ENCODE data around the gene CSK. TPM values are rescaled to one million over a fixed set of nuclear protein-coding genes. Genes with fewer than 3 reads are reported as not detected.
"Not testable (repeated sequence)": the region's sequence is repeated elsewhere in the genome, so short reads cannot be mapped to it uniquely, and the experiment has no call there.

Gene CSK
- total and polyA plus RNA-seq, 2 donors from 2014 or later = 18.9 to 58.8 TPM

DNA sequence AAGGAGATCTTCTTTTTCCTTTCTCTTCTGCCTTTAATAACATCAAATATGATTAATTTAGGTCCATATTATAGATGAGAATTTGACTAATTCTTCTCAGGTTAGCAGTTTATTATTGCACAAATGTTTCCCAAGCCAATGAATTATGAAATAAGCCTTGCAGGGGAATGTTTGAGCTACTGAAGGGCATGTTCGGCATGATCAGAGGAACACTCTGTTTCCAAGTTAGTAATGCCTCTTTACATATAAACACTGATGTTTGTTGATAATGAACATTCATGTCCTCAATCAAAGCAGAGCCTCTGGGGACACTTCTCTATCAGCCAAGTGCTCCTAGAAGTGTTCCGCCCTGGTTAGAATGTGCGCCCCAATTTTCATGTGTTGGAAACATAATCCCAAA, 46.6 kb upstream of the CSK start:
- no peaks in the 10 kb centered on the region for H3K9me3 ChIP-seq (ENCODE audit: control insufficient read depth in 2 of 3, insufficient read depth in 1 of 3, low read length in 3 of 3)
- H3K27ac ChIP-seq (ENCODE audit: low read depth in 2 of 2, low read length in 2 of 2) = no peak overlapping the region
- no peaks in the 10 kb centered on the region for H3K27me3 ChIP-seq (ENCODE audit: control insufficient read depth, insufficient read depth, low read length)
- FAIRE-seq (no peak), DNase-seq (no peak)
- H3K4me1 ChIP-seq (ENCODE audit: control insufficient read depth in 2 of 3, insufficient read depth in 2 of 3, low read depth in 1 of 3, low read length in 3 of 3) = no peaks in the 10 kb centered on the region
- no peak overlapping the region for H3K4me3 ChIP-seq (ENCODE audit: low read length in 3 of 3)
- H3K36me3 ChIP-seq (ENCODE audit: control insufficient read depth in 2 of 3, insufficient read depth in 3 of 3, low read length in 3 of 3) = no peaks in the 10 kb centered on the region
- H3K9ac ChIP-seq (ENCODE audit: low read length in 3 of 3) = no peak overlapping the region
- intact Hi-C loops (cut with DNase I) = no loop called here
- TF ChIP-seq, protein P1, sequence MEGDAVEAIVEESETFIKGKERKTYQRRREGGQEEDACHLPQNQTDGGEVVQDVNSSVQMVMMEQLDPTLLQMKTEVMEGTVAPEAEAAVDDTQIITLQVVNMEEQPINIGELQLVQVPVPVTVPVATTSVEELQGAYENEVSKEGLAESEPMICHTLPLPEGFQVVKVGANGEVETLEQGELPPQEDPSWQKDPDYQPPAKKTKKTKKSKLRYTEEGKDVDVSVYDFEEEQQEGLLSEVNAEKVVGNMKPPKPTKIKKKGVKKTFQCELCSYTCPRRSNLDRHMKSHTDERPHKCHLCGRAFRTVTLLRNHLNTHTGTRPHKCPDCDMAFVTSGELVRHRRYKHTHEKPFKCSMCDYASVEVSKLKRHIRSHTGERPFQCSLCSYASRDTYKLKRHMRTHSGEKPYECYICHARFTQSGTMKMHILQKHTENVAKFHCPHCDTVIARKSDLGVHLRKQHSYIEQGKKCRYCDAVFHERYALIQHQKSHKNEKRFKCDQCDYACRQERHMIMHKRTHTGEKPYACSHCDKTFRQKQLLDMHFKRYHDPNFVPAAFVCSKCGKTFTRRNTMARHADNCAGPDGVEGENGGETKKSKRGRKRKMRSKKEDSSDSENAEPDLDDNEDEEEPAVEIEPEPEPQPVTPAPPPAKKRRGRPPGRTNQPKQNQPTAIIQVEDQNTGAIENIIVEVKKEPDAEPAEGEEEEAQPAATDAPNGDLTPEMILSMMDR (IDR thresholded peaks at IDR 0.05; ENCODE audit: borderline replicate concordance, extremely low read depth, insufficient read depth) = no peak

DNA sequence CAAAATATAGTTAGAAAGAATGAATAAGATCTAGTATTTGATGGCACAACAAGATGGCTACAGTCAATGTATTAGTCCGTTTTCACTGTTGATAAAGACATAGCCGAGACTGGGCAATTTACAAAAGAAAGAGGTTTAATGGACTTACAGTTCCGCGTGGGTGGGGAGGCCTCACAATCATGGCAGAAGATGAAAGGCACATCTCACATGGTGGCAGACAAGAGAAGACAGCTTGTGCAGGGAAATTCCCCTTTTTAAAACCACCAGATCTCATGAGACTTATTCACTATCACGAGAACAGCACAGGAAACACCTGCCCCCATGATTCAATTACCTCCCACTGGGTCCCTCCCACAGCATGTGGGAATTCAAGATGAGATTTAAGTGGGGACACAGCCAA, 43.6 kb upstream of the CSK start:
- not testable (repeated sequence) for H3K27me3 ChIP-seq (ENCODE audit: control insufficient read depth, insufficient read depth, low read length); FAIRE-seq

DNA sequence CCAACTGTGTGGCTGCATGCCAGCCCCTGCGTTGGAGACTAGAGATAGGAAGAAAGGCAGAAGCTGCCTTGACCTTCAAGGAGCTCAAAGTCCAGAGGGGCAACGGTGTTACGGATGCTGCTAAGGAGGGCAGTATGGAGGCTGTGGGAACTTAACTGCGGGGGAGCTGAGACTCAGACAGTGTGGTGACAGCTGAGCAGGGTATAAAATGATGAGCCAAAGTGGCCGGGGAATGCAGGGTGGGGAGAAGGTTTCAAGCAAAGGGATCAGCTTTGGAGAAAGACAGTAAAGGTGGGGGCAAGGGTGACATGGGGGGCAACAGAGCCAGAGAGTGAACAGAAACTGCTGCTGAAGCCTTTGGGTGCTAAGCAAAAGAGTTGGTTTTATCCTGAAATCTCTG, 39.5 kb upstream of the CSK start:
- no peak overlapping the region for H3K4me3 ChIP-seq (ENCODE audit: low read length in 3 of 3)
- no peaks in the 10 kb centered on the region for H3K4me1 ChIP-seq (ENCODE audit: control insufficient read depth in 2 of 3, insufficient read depth in 2 of 3, low read depth in 1 of 3, low read length in 3 of 3)
- no peak overlapping the region for H3K27ac ChIP-seq (ENCODE audit: low read depth in 2 of 2, low read length in 2 of 2)
- H3K9ac ChIP-seq (ENCODE audit: low read length in 3 of 3) = no peak overlapping the region
- no peaks in the 10 kb centered on the region for H3K27me3 ChIP-seq (ENCODE audit: control insufficient read depth, insufficient read depth, low read length)
- peaks cover 0 to 2% (median 0%) of the 10 kb centered on the region in 3 donors for H3K9me3 ChIP-seq (ENCODE audit: control insufficient read depth in 2 of 3, insufficient read depth in 1 of 3, low read length in 3 of 3)
- TF ChIP-seq, protein P1 (IDR thresholded peaks at IDR 0.05; ENCODE audit: borderline replicate concordance, extremely low read depth, insufficient read depth) = no peak
- DNase-seq (no peak), FAIRE-seq (no peak)
- intact Hi-C loops (cut with DNase I) = no loop called here
- H3K36me3 ChIP-seq (ENCODE audit: control insufficient read depth in 2 of 3, insufficient read depth in 3 of 3, low read length in 3 of 3) = no peaks in the 10 kb centered on the region

More for the DNA sequence above, 43.6 kb upstream of the CSK start:
- intact Hi-C loops (cut with DNase I); H3K4me1 ChIP-seq (ENCODE audit: control insufficient read depth in 2 of 3, insufficient read depth in 2 of 3, low read depth in 1 of 3, low read length in 3 of 3); H3K36me3 ChIP-seq (ENCODE audit: control insufficient read depth in 2 of 3, insufficient read depth in 3 of 3, low read length in 3 of 3); DNase-seq; H3K27ac ChIP-seq (ENCODE audit: low read depth in 2 of 2, low read length in 2 of 2); H3K4me3 ChIP-seq (ENCODE audit: low read length in 3 of 3); H3K9ac ChIP-seq (ENCODE audit: low read length in 3 of 3); H3K9me3 ChIP-seq (ENCODE audit: control insufficient read depth in 2 of 3, insufficient read depth in 1 of 3, low read length in 3 of 3): not testable (repeated sequence)

DNA sequence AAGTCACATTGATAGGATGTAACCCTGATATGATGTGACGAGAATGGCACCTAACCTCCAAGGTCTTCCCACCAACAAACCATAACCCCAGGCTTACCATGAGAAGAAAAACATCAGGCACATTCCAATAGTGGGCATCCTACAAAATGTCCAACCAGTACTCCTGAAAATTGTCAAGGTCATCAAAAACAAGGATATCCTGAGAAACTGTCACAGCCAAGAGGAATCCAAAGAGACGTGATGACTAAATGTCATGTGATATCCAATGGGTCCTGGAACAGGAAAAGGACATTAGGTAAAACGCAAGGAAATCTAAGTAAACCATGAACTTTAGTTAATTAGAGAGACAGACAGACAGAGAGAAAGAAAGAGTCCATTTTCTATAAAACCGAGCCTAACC, 35.5 kb upstream of the CSK start:
- Histone ChIP-seq H3K27me3 (ENCODE audit: control insufficient read depth, insufficient read depth, low read length) (no peaks in the 10 kb centered on the region), H3K4me3 (ENCODE audit: low read length in 3 of 3) (no peak overlapping the region), H3K4me1 (ENCODE audit: control insufficient read depth in 2 of 3, insufficient read depth in 2 of 3, low read depth in 1 of 3, low read length in 3 of 3) (no peaks in the 10 kb centered on the region), H3K9ac (ENCODE audit: low read length in 3 of 3) (no peak overlapping the region), H3K36me3 (ENCODE audit: control insufficient read depth in 2 of 3, insufficient read depth in 3 of 3, low read length in 3 of 3) (no peaks in the 10 kb centered on the region), H3K9me3 (ENCODE audit: control insufficient read depth in 2 of 3, insufficient read depth in 1 of 3, low read length in 3 of 3) (peaks cover 0 to 2% (median 0%) of the 10 kb centered on the region in 3 donors), H3K27ac (ENCODE audit: low read depth in 2 of 2, low read length in 2 of 2) (no peak overlapping the region)
- intact Hi-C loops (cut with DNase I) = no loop called here
- FAIRE-seq (no peak), DNase-seq (no peak)
- TF ChIP-seq, protein P1 (IDR thresholded peaks at IDR 0.05; ENCODE audit: borderline replicate concordance, extremely low read depth, insufficient read depth) = no peak
